IPS-18a (cell line): ENCODE data around the gene HSPA1A.
"Not testable (repeated sequence)": the region's sequence is repeated elsewhere in the genome, so short reads cannot be mapped to it uniquely, and the experiment has no call there.

Experiments used
- H3K27ac ChIP-seq: one replicate; pipeline ENCODE4 v1.5.1; 2013; ENCODE audit warnings: low read length
- H3K27me3 ChIP-seq: one replicate; pipeline ENCODE4 v1.6.1; 2013; ENCODE audit warnings: mild to moderate bottlenecking, low read length; ENCODE audit not compliant: control insufficient read depth, insufficient read depth
- H3K36me3 ChIP-seq: one replicate; pipeline ENCODE4 v1.6.1; 2013; ENCODE audit warnings: low read depth, low read length; ENCODE audit not compliant: control insufficient read depth
- H3K4me1 ChIP-seq: one replicate; pipeline ENCODE4 v1.6.1; 2013; ENCODE audit warnings: low read depth, low read length; ENCODE audit not compliant: control insufficient read depth
- H3K4me3 ChIP-seq: one replicate; pipeline ENCODE4 v1.5.1; 2013; ENCODE audit warnings: low read length
- H3K9ac ChIP-seq: one replicate; pipeline ENCODE4 v1.6.1; 2013; ENCODE audit warnings: mild to moderate bottlenecking, low read length, moderate library complexity
- H3K9me3 ChIP-seq: one replicate; pipeline ENCODE4 v1.6.1; 2013; ENCODE audit warnings: low read depth, low read length; ENCODE audit not compliant: control insufficient read depth

The HSPA1A gene

DNA sequence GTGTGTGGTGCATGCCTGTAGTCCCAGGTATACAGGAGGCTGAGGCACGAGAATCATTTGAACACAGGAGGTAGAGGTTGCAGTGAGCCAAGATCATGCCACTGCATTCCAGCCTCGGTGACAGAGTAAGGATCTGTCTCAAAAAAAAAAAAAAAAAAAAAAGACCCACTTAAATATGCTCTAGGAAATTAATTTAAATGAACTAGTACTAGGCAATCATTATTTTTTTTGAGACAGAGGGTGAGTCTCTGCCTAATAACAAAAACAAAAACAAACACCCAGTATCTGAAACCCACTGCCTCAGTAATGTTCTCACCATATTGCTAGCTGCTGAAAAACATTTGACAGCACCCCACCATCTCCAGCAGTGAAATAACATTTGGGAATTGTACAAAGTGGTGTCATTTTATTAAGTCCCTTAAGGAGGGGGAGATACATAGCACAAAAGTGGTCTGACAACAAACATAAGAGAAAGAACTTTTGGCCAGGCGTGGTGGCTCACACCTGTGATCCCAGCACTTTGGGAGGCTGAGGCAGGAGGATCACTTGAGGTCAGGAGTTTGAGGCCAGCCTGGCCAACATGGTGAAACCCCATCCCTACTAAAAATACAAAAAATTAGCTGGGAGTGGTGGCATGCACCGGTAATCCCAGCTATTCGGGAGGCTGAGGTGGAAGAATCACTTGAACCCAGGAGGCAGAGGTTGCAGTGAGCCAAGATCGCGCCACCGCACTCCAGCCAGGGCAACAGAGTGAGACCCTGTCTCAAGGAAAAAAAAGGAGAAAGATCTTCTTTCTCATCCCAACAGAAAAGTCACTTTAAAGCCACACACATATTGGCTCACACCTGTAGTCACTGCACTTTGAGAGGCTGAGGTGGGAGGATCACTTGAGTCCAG is 14.1 kb upstream of the HSPA1A start:
- H3K27me3 ChIP-seq, H3K4me1 ChIP-seq, H3K9me3 ChIP-seq, H3K4me3 ChIP-seq, H3K9ac ChIP-seq, H3K27ac ChIP-seq: not testable (repeated sequence)
- H3K36me3 ChIP-seq: peaks cover 16% of the 10 kb centered on the region

DNA sequence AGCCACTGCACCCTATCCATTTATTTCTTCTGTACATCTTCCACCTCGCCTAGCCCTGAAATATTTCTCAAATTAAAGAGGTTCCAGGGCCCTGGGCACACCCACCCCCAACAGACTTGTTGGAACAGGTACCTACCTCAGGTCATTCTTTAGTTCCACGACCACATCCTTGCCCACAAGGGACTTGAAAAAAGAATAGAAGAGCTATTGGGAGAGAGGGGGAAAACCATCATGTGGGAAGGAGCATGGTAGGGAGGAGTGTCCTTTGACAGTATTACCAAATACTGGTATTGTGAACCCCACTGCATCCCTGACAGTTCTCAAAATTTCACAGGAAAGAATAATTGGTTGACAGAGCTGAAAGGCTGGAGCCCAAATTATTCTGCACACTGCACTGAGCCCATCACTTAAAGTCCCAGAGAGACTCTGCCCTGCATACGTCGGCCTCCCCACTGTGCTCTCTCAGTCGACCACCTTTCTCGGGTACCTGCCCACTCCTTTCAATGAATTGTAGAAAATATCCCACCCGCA is 9.3 kb upstream of the HSPA1A start:
- H3K9ac ChIP-seq: peak overlapping the region; percentile 98
- no peaks in the 10 kb centered on the region for H3K9me3 ChIP-seq
- H3K27me3 ChIP-seq: no peaks in the 10 kb centered on the region
- H3K27ac ChIP-seq: peak overlapping the region; percentile 94
- H3K4me1 ChIP-seq: peaks cover 4% of the 10 kb centered on the region
- H3K36me3 ChIP-seq: peaks cover 9% of the 10 kb centered on the region
- peak overlapping the region; percentile 98 for H3K4me3 ChIP-seq

- H3K27ac ChIP-seq: peak within 1 kb of the TSS; percentile 94
- H3K36me3 ChIP-seq: peaks cover 6% of the 10 kb centered on the region
- H3K4me3 ChIP-seq: peak within 1 kb of the TSS; percentile 98
- H3K4me1 ChIP-seq: peaks cover 4% of the 10 kb centered on the region
- H3K9ac ChIP-seq: peak within 1 kb of the TSS; percentile 98
- no peaks in the 10 kb centered on the region for H3K9me3 ChIP-seq
- H3K27me3 ChIP-seq: no peaks in the 10 kb centered on the region
Observed at GRCh38 chr6:31806470-31807272, 8.7 kb upstream of the HSPA1A start, which contains the start of gene LSM2. LSM2 (minus strand) TSS chr6:31806966; CDS start chr6:31806757, 209 bp downstream.

DNA sequence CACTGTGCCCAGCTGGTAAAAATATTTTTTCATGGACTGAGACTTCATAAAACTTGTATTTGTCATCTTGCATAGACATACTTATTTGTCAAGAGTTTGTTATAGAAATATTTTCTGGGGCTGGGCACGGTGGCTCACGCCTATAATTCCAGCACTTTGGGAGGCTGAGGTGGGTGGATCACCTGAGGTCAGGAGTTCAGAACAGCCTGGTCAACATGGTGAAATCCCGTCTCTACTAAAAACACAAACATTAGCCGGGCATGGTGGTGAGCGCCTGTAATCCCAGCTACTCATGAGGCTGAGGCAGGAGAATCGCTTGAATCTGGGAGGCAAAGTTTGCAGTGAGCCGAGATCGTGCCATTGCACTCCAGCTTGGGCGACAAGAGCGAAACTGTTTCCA is 6.7 kb upstream of the HSPA1A start:
- not testable (repeated sequence) for H3K4me1 ChIP-seq, H3K27me3 ChIP-seq, H3K9me3 ChIP-seq, H3K9ac ChIP-seq, H3K36me3 ChIP-seq, H3K27ac ChIP-seq, H3K4me3 ChIP-seq

DNA sequence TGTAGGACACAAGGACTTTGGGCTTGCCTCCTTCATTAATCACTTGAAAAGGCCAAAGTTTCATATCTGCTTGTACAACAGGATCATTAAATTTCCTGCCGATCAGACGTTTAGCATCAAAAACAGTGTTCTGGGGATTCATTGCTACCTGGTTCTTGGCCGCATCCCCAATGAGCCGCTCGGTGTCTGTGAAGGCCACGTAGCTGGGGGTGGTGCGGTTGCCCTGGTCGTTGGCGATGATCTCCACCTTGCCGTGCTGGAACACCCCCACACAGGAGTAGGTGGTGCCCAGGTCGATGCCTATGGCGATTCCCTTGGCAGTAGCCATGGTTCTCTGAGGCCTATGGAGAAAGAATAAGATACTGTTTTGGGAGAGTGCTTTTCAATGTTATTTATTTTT is 3.7 kb upstream of the HSPA1A start:
- Histone ChIP-seq H3K9ac (no peak overlapping the region), H3K27ac (no peak overlapping the region), H3K27me3 (no peaks in the 10 kb centered on the region), H3K4me3 (no peak overlapping the region), H3K4me1 (peaks cover 5% of the 10 kb centered on the region), H3K9me3 (no peaks in the 10 kb centered on the region), H3K36me3 (no peaks in the 10 kb centered on the region)

DNA sequence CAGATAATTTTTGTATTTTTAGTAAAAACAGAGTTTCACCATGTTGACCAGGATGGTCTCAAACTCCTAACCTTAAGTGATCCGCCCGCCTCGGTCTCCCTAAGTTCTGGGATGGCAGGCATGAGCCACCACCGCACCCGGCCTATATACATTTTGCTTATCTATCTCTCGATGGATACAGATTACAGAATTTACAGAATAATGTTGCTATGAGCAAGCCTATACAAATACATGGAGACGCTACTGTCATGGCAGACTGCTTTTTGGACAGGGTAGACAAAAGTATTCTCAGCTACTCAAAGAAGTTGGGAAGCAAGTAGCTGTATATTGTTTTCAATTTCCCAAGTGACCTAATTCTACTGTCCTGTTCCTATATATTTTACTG is 1.9 kb upstream of the HSPA1A start:
- H3K36me3 ChIP-seq: no peaks in the 10 kb centered on the region
- H3K4me1 ChIP-seq: peaks cover 9% of the 10 kb centered on the region
- H3K27me3 ChIP-seq: no peaks in the 10 kb centered on the region
- no peaks in the 10 kb centered on the region for H3K9me3 ChIP-seq
- H3K27ac ChIP-seq: no peak overlapping the region
- H3K4me3 ChIP-seq: peak overlapping the region; percentile 58
- H3K9ac ChIP-seq: no peak overlapping the region

- Histone ChIP-seq H3K36me3 (no peaks in the 10 kb centered on the region), H3K9ac (peak overlapping the region; percentile 82), H3K27ac (peak overlapping the region; percentile 94), H3K27me3 (no peaks in the 10 kb centered on the region), H3K4me3 (peak overlapping the region; percentile 77), H3K4me1 (peaks cover 9% of the 10 kb centered on the region), H3K9me3 (no peaks in the 10 kb centered on the region)
Observed at GRCh38 chr6:31814677-31815024, 692 bp upstream of the HSPA1A start.

- H3K4me3 ChIP-seq: peak overlapping the region; percentile 6
- H3K36me3 ChIP-seq, H3K4me1 ChIP-seq, H3K27ac ChIP-seq, H3K27me3 ChIP-seq, H3K9ac ChIP-seq, H3K9me3 ChIP-seq: not testable (repeated sequence)
Observed at GRCh38 chr6:31817133-31817928, 2.0 kb downstream of the HSPA1A start.

DNA sequence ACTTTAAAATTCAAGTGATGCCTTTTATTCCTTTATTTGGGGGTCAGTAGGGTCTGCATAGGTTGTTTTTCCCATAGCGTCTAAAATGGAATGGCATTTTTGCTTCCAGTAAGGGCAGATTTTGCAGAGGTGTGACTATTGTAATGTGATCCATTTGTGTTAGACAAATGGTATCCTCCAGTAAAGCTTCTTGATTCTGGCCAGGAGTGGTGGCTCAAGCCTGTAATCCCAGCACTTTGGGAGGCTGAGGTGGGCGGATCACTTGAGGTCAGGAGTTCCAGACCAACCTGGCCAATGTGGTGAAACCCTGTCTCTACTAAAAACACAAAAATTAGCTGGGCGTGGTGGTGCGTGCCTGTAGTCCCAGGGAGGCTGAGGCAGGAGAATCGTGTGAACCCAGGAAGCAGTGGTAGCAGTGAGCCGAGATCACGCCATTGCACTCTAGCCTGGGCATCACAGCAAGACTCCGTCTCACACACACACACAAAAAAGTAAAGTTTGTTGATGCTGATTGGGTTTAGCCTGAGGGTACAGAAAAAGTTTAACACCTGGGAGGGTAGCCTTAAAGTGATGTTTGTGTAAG is 2.7 kb downstream of the HSPA1A start:
- Histone ChIP-seq H3K4me3 (peak overlapping the region; percentile 6), H3K4me1 (peaks cover 15% of the 10 kb centered on the region)
- not testable (repeated sequence) for H3K27me3 ChIP-seq, H3K36me3 ChIP-seq, H3K9ac ChIP-seq, H3K27ac ChIP-seq, H3K9me3 ChIP-seq

DNA sequence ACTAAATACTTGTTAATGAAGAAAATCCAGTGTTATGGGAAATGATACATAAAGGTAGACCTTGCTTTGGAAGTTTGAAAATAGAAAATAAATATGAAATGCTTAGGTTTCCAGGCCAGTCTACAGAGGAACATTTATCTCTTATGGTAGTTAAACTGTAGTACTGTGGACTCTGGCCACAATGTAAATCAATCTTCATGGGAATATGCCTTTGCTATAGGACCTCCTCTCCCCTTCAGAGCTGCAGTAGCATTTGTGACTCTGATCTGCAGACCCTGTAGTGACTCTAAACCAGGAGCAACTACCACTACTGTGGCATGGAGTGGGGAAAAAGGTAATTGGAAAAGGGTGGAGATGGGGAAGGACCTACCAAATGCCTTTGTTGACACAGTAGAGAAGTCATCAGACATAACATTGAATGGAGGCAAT is 4.5 kb downstream of the HSPA1A start:
- no peaks in the 10 kb centered on the region for H3K9me3 ChIP-seq
- H3K4me3 ChIP-seq: no peak overlapping the region
- no peaks in the 10 kb centered on the region for H3K36me3 ChIP-seq
- no peak overlapping the region for H3K9ac ChIP-seq
- no peaks in the 10 kb centered on the region for H3K27me3 ChIP-seq
- H3K27ac ChIP-seq: no peak overlapping the region
- peaks cover 10% of the 10 kb centered on the region for H3K4me1 ChIP-seq

DNA sequence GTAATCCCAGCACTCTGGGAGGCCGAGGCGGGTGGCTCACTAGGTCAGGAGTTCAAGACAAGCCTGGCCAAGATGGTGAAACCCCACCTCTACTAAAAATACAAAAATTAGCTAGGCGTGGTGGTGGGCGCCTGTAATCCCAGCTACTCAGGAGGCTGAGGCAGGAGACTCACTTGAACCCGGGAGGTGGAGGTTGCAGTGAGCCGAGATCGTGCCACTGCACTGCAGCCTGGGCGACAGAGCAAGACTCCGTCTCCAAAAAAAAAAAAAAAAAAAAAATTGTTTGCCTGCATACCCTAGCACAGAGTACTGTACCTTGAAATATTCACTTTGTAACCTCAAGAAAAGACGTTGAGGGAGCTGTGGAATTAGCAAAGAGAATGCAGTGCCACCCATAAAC is 5.1 kb downstream of the HSPA1A start:
- not testable (repeated sequence) for H3K9ac ChIP-seq, H3K9me3 ChIP-seq, H3K36me3 ChIP-seq, H3K27me3 ChIP-seq, H3K27ac ChIP-seq, H3K4me3 ChIP-seq
- peaks cover 14% of the 10 kb centered on the region for H3K4me1 ChIP-seq
